Measurements from ENCODE around the gene LGMN.

DNA sequence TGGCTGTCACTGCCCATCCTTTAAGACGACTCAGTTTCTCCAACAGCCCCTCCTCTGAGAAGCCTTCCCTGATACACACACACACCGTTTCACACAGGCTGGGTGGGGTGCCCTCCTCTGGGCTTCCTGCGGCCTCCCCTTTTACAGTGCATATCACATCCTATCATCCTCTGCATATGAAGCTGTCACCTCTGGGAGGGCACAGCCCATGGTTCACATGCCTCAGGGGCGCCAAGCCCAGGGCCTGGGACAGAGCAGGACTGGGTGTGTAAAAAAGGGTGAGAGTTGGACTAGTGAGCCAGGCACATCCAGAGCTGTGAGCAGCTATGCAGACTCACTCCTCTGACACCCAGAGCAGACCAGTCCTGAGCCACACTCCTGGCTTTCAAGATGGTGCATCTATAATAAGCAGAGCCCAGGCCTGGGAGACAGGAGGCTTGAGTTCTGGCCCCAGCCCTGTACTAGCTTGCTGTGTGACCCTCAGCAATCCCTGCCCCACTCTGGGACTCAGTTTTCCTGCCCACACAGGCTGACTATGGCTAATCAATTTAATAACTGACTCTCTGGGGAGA, 62.6 kb downstream of the LGMN start:
- TF ChIP-seq, protein P1, sequence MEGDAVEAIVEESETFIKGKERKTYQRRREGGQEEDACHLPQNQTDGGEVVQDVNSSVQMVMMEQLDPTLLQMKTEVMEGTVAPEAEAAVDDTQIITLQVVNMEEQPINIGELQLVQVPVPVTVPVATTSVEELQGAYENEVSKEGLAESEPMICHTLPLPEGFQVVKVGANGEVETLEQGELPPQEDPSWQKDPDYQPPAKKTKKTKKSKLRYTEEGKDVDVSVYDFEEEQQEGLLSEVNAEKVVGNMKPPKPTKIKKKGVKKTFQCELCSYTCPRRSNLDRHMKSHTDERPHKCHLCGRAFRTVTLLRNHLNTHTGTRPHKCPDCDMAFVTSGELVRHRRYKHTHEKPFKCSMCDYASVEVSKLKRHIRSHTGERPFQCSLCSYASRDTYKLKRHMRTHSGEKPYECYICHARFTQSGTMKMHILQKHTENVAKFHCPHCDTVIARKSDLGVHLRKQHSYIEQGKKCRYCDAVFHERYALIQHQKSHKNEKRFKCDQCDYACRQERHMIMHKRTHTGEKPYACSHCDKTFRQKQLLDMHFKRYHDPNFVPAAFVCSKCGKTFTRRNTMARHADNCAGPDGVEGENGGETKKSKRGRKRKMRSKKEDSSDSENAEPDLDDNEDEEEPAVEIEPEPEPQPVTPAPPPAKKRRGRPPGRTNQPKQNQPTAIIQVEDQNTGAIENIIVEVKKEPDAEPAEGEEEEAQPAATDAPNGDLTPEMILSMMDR (IDR thresholded peaks at IDR 0.05) = no peak
- TF ChIP-seq EP300 (IDR thresholded peaks at IDR 0.05) (no peak), POLR2A (IDR thresholded peaks at IDR 0.05) (no peak)

Measured in tibial nerve (tissue), 4 donors.